ENCODE measurements around the gene SP9.

- no peak for TF ChIP-seq CTCF (IDR thresholded peaks at IDR 0.05 in 8 of 11, conservative IDR thresholded peaks at IDR 0.05 in 3 of 11)
- TF ChIP-seq POLR2A (IDR thresholded peaks at IDR 0.05), result no peak
- TF ChIP-seq POLR2AphosphoS5 (IDR thresholded peaks at IDR 0.05), result no peak
These were observed 28.2 kb downstream of the SP9 start for GRCh38 chr2:174362949-174363348.
